NCI-H2029 treated with DMSO at 0.1 percent for 48 hours (cell line): ENCODE measurements around the gene SHOX.
"Not testable (repeated sequence)": the region's sequence is repeated elsewhere in the genome, so short reads cannot be mapped to it uniquely, and the experiment has no call there.

Source experiments
- DNase-seq: peaks from one replicate; lab custom pipeline; 2025; lab: John Stamatoyannopoulos, UW

Gene SHOX

DNA sequence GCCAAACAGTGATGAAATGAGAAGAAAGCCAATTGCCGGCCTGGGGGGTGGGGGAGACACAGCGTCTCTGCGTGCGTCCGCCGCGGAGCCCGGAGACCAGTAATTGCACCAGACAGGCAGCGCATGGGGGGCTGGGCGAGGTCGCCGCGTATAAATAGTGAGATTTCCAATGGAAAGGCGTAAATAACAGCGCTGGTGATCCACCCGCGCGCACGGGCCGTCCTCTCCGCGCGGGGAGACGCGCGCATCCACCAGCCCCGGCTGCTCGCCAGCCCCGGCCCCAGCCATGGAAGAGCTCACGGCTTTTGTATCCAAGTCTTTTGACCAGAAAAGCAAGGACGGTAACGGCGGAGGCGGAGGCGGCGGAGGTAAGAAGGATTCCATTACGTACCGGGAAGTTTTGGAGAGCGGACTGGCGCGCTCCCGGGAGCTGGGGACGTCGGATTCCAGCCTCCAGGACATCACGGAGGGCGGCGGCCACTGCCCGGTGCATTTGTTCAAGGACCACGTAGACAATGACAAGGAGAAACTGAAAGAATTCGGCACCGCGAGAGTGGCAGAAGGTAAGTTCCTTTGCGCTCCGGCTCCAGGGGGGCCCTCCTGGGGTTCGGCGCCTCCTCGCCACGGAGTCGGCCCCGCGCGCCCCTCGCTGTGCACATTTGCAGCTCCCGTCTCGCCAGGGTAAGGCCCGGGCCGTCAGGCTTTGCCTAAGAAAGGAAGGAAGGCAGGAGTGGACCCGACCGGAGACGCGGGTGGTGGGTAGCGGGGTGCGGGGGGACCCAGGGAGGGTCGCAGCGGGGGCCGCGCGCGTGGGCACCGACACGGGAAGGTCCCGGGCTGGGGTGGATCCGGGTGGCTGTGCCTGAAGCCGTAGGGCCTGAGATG is at the start of gene SHOX:
SHOX (plus strand) TSS at position 180 of the 885 bp plus-strand sequence; CDS start at position 287, 107 bp downstream.
- DNase-seq = no peak

DNA sequence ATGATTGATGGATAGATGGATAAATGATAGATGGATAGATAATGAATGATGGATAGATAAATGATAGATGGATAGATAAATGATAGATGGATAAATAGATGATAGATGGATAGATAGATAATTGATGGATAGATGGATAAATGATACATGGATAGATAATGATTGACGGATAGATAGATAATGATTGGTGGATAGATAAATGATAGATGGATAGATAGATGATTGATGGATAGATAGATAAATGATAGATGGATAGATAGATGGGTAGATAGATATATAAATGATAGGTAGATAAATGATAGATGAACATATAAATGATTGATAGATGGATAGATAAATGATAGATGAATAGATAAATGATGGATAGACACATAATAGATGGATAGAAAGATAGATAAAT is 49.5 kb upstream of the SHOX start:
- no peak for DNase-seq

DNA sequence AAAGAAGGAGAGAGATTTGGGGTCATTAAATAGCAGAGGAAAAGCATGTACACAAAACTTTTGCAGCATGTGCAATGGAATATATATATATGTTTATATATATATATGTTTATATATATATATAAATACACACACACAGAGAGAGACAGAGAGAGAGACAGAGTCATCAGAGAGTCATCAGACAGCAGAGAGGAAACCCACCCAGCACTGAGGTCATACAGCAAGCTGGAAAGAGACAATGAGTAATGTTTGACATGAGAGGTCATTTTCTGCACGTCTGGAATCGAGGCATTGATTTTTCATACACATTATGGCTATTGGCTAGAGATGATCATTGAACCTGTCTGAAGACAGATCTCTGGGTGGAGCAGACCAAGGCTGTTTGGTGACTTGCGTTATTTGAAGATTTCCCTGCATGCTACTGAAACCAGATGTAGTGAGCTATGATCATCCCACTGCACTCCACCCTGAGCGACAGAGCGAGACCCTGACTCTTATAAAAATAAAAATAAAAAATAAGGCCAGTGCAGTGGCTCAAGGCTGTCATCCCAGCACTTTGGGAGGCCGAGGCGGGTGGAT is 48.8 kb upstream of the SHOX start:
- no peak for DNase-seq

DNA sequence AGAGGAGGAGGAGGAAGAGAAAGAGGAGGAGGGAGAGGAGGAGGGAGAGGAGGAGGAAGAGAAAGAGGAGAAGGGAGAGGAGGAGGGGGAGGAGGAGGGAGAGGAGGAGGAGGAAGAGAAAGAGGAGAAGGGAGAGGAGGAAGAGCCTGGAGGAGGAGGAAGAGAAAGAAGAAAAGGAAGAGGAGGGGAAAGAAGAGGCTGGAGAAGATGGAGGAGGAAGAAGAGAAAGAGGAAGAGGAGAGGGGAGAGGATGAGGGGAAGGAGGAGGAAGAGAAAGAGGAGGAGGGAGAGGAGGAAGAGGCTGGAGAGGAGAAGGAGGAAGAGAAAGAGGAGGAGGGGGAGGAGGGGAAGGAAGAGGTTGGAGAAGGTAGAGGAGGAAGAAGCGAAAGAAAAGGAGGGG is 46.0 kb upstream of the SHOX start:
- no peak for DNase-seq

DNA sequence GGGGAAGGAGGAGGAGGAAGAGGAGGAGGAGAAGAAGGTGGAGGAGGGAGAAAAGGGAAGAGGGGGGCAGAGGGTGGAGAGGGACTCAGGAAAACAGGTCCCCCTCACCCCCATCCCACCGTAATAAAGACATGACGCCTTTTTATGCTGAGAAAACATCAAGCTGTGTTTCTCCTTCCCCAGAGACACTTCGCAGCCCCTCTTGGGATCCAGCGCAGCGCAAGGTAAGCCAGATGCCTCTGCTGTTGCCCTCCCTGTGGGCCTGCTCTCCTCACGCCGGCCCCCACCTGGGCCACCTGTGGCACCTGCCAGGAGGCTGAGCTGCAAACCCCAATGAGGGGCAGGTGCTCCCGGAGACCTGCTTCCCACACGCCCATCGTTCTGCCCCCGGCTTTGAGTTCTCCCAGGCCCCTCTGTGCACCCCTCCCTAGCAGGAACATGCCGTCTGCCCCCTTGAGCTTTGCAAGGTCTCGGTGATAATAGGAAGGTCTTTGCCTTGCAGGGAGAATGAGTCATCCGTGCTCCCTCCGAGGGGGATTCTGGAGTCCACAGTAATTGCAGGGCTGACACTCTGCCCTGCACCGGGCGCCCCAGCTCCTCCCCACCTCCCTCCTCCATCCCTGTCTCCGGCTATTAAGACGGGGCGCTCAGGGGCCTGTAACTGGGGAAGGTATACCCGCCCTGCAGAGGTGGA is 45.3 kb upstream of the SHOX start:
- DNase-seq = no peak

DNA sequence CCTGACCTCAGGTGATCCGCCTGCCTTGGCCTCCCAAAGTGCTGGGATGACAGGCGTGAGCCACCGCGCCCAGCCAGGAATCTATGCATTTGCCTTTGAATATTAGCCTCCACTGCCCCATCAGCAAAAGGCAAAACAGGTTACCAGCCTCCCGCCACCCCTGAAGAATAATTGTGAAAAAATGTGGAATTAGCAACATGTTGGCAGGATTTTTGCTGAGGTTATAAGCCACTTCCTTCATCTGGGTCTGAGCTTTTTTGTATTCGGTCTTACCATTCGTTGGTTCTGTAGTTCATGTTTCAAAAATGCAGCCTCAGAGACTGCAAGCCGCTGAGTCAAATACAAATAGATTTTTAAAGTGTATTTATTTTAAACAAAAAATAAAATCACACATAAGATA is 44.2 kb upstream of the SHOX start:
- no peak for DNase-seq

DNA sequence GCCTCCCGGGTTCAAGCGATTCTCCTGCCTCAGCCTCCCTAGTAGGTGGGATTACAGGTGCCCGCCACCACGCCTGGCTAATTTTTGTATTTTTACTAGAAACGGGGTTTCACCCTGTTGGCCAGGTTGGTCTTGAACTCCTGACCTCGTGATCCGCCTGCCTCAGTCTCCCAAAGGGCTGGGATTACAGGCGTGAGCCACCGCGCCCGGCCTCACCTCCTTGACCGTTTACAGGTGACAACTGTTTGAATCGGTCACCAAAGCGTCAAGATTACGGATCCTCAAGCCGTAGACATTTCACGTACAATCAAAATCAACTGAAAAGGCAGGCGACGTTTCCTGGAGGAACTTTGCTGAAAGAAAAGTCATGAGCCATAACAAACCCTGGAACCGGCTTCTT is 41.3 kb upstream of the SHOX start:
- not testable (repeated sequence) for DNase-seq

DNA sequence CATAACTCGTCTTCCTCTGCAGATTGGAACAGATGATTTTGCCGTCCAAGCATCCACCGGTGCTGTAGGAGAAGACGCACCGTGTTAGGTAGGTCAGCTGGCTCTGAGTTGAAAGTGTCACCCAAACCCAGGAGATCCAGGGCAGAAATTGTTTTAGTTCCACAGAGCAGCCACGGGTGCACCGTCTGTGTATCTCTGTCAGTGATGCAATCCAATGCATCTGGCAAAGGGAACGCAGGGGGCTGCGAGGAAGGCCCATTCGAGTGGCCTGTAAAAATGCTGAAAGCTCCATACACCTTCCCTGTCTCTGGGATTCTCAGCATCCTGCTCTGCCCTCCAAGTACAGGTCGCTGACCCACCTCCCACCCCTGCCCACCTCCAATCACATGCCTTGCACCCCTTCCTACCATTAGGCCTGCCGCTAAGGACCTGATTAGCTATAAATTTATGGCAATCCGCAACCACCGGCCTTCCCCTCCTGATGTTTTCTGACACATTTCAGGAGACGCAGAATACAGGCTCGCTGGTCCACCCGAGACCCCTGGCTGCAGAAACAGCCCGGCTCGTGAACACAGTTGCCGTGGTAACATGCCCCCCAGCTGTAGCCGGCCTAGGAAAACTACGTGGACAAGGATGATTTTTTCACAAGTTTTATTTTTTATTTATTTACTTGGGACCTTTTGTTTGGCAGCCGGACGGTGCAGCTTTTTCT is 39.7 kb upstream of the SHOX start:
- DNase-seq = no peak

DNA sequence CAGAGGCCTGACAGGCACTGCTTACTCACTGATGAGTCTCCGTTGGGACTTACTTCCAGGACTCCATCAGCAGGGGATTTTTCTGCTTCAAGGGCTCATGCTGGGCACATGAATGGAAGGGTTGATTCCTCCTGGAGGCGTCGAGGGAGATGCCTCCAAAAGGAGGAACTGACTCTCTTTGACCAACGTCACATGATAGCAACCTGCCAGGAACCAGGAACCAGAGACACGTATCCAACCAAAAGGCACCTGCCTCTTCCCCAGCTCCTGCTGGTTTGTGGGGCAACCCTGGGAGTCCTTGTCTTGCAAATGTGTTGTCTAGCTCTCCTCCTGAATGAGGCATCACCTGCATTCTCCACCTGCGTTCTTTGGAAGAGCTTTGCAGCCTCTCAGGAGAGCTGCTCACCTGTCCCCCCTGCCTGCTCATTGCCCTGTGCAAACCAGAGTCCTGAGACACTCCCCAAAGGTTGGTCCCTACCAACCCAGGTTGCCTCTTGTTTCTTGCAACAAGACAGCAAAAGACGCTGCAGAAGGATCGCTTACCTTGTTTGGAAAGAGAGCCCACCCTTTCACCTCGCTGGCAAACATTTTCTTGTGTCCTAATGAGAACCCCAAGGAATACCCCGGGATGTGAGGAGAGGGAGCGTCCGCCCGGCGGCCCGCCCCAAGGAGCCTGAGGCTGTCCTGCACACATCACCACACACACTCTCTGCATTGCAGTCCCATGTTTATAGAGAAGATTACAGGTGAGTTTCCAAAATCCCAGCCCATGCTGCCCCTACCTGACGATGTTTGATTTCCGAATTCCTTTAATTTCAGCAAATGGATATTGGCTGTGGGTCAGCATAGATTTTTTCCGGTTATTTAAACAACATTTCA is 30.5 kb upstream of the SHOX start:
- DNase-seq = no peak

DNA sequence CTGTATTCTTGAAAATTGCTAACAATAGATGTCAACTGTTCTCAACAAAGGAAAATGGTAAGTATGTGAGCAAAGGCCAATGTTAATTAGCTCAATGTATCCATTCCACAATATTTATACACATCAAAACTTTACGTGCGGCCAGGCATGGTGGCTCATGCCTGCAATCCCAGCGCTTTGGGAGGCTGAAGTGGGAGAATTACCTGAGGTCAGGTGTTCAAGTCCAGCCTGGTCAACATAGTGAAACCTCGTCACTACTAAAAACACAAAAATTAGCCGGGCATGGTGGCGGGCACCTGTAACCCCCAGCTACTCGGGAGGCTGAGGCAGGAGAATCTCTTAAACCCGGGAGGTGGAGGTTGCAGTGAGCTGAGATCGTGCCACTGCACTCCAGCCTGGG is 27.6 kb upstream of the SHOX start:
- DNase-seq = not testable (repeated sequence)

DNA sequence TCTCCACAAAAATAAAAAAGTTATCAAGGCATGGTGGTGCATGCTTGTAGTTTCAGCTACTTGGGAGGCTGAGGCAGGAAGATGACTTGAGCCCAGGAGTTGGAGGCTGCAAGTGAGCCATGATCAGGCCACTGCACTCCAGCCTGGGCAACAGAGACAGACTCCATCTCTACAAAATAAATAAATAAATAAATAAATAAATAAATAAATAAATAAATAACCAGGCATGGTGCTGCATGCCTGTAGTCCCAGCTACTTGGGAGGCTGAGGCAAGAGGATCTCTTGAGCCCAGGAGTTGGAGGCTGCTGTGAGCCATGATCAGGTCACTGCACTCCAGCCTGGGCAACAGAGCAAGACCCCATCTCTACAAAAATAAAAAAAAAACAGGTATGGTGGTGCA is 26.0 kb upstream of the SHOX start:
- not testable (repeated sequence) for DNase-seq

DNA sequence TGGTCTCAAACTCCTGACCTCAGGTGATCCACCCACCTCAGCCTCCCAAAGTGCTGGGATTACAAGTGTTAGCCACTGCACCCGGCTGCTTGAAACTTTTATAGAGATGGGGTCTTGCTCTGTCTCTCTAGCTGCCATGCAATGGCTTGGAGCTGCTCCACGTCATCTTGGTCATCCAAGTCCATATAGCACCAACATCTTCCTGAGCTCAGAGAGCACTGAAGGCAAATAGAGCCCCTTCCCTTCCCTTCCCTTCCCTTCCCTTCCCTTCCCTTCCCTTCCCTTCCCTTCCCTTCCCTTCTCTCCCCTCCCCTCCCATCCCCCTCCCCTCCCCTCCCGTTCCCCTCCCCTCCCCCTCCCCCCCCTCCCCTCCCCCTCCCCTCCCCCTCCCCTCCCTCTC is 22.5 kb upstream of the SHOX start:
- DNase-seq = not testable (repeated sequence)

DNA sequence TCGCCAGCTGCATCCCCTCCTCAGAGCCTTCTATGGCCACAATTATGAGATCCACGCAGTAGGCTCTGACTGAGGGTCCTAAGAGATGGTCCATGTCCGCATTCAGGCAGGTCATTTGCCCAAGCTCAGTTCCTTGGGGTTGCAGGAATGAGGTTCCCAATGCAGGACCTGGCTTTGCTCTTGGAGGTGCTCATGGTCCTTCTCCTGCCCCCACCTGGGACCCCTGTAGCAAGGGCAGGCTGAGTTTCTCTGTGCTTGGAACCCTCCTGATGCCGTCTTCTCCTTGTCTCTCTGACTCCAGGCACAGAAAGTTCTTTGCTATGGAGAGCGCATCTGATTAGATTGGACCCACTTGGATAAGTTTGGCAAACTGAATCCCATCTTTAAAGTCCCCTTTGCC is 16.5 kb upstream of the SHOX start:
- no peak for DNase-seq

DNA sequence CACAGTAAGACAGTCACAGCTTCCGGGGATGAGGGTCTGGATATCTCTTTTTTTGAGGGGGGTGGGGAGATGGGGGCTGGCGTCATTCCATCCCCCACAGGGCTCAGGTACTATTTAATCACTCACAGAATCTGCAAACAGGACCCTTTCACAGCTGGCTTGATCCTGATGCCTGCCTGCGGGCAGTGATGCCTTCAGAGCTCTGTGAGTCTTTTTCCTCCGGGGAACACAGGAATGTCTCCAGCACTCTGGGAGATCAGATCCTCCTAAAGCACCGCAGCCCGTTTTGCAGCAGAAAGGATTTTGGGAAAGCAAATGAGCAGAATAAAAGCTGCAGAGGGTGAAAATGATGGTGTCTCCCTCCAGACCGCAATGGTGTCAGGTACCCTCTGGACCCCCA is 13.2 kb upstream of the SHOX start:
- DNase-seq = no peak

DNA sequence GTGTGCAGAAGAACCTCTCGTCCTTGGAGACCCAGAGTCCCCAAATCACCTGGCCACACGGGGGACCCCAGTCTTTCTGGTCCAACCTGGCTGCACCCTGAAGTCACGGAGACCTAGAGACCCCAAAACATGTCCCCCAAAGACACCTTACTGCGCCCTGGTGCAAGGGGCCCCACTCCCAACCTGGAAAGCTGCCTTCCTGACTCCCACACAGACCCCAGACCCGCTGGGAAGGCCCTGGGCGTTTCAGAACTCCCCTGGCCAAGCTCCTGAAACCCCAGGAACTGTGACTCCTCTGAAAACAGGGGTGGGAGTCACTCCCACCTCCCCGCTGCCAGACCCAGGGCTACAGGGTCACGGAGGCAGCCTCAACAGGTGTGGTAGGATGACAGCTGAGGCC is 12.7 kb upstream of the SHOX start:
- no peak for DNase-seq

DNA sequence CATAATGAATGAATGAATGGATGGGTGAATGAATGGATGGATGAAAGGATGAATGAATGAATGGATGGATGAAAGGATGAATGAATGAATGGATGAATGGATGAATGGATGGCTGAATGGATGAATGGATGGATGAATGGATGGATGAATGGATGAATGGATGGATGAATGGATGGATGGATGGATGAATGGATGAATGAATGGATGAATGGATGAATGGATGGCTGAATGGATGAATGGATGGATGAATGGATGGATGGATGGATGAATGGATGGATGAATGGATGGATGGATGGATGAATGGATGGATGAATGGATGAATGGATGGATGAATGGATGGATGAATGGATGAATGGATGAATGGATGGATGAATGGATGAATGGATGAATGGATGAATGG is 12.3 kb upstream of the SHOX start:
- not testable (repeated sequence) for DNase-seq

DNA sequence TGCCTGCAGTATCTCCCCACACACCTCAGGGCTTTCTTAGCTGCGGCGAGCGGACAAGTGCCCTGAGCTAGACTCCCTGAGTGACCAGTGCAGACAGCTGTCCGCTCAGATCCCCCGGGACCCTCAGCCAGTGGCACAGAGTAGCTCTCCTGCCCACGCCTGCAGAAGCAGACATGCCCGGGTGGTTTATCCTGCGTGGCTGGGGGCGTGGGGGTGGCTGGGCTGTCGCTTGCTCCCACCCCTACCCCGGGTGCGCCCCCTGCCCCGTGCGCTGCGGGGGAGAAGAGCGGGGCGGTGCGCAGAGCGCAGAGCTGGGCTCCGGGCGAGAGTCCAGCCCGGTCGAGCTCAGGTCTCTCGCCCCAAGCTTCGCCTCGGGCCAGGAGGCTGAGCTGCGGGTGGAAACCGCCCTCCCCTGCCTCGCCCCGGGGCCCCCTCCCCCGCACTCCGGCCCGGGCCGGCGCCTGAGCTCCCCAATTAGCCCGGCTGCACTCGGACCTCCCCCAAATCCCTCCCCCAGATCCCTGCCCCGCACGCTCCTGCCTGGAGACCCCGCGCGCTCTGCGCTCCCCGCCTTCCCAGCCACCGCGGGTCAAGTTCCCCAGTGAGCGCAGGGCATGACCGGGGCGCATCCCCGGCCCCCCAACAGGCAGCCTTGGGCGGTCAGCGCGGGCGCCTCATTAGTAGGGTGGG is 11.7 kb upstream of the SHOX start:
- no peak for DNase-seq

DNA sequence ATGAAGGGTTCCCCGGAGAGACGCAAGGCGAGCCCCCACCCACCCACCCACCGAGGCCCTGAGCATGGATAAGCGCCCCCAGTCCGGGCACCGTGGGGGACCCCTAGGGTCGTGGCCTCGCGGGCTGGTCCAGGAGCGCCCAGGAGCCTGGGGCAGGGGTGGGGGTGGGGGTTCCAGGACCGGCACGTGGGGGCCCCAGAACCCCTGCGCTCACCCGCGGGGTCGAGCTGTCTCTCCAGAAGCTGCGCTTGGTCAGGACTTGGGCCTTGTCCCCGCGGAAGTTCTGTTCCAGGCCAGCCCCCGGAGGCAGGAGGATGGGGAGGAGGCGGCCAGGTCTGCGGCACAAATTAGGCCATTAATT is 11.2 kb upstream of the SHOX start:
- DNase-seq = no peak

DNA sequence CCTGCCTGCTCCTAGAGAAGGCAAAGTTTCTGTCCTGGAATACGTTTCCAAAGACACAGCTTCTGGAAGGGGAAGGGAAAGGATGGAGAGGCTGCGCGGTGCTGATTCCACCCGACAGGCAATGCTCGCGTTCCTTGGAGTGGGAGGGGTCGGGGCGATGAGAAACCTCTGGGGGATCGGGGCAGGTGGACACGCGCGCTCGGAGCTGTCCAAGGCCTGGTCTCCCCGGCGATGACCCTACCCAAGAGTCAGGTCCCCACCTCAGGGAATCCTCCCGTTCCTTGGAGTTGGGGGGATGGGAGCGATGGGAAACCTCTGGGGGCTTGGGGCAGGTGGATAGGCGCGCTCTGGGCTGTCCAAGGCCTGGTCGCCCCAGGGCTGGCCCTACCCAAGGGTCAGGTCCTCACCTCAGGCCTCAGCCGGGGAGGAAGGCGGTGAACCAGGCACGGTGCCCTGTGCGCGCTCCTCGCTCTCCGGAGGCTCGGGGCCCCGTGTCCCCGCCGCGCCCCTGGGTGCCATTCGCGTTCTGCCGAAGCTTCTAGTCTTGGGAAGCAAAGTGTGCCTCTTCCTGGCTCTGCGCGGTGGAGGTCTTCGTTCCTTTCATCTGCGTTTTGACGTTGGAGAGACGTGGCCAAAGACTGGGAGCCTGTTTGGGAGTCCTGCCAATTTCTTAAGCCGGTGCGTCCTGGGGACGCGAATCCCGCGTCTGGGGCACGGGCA is 10.6 kb upstream of the SHOX start:
- no peak for DNase-seq
